CD4-positive, alpha-beta T cell treated with Interleukin-4 for 4 hours (primary cell): ENCODE results near the gene PSMC3IP.
A peak's percentile ranks its signal among the peaks of the same experiment; 100 is the strongest.

Source experiments
- DNase-seq: peaks from one replicate; pipeline ENCODE4 v3.0.0-alpha.2; 2020

The PSMC3IP gene

GRCh38 chr17:42584880-42585279 lies 7.4 kb upstream of the PSMC3IP start:
- no peak for DNase-seq

- no peak for DNase-seq
These were observed 4.3 kb upstream of the PSMC3IP start for GRCh38 chr17:42581744-42582270.

GRCh38 chr17:42579794-42580551 lies 2.4 kb upstream of the PSMC3IP start:
- no peak for DNase-seq

GRCh38 chr17:42578282-42578869 lies 847 bp upstream of the PSMC3IP start:
- peak; percentile 65 for DNase-seq

- no peak for DNase-seq
These were observed 393 bp downstream of the PSMC3IP start for GRCh38 chr17:42577140-42577531.

GRCh38 chr17:42574463-42574862 lies 3.1 kb downstream of the PSMC3IP start:
- no peak for DNase-seq

GRCh38 chr17:42573095-42573494 lies 4.4 kb downstream of the PSMC3IP start:
- no peak for DNase-seq

GRCh38 chr17:42571435-42572225 lies 5.9 kb downstream of the PSMC3IP start:
- DNase-seq = no peak

- no peak for DNase-seq
These were observed 9.0 kb downstream of the PSMC3IP start for GRCh38 chr17:42568341-42569111.

GRCh38 chr17:42566883-42567573 lies 10.5 kb downstream of the PSMC3IP start, which contains the start of gene MLX:
Gene MLX (plus strand): TSS chr17:42567100. CDS start chr17:42567125, 25 bp downstream.
- peak; percentile 89 for DNase-seq

- no peak for DNase-seq
These were observed 11.2 kb downstream of the PSMC3IP start for GRCh38 chr17:42566215-42566882.

- no peak for DNase-seq
These were observed 11.9 kb downstream of the PSMC3IP start for GRCh38 chr17:42565523-42566214.

- no peak for DNase-seq
These were observed 12.6 kb downstream of the PSMC3IP start for GRCh38 chr17:42564815-42565522.

- no peak for DNase-seq
These were observed 13.6 kb downstream of the PSMC3IP start for GRCh38 chr17:42563950-42564349.

- DNase-seq = no peak
These were observed 14.0 kb downstream of the PSMC3IP start for GRCh38 chr17:42563543-42563942.

GRCh38 chr17:42563143-42563509 lies 14.4 kb downstream of the PSMC3IP start:
- no peak for DNase-seq

GRCh38 chr17:42562388-42563142 lies 15.0 kb downstream of the PSMC3IP start:
- no peak for DNase-seq

GRCh38 chr17:42561897-42562387 lies 15.6 kb downstream of the PSMC3IP start, which contains the start of gene COASY:
Gene COASY (plus strand): TSS chr17:42562148. CDS start chr17:42562623, 475 bp downstream.
- peak; percentile 95 for DNase-seq

- DNase-seq = no peak
These were observed 17.3 kb downstream of the PSMC3IP start for GRCh38 chr17:42560246-42560645.
